SK-N-SH (cell line): ENCODE data around the gene DRGX. TPM values are rescaled to one million over a fixed set of nuclear protein-coding genes. Genes with fewer than 3 reads are reported as not detected.

Experiments used
- CTCF ChIA-PET: fragments of 300-600, 350-600 bp; formaldehyde crosslinking; extraction: SDS; loops from one replicate; lab custom pipeline; 2021; lab: Yijun Ruan, JAX
- POLR2A ChIA-PET: fragments of 350-600 bp; sonication (Branson Sonifier 250); formaldehyde crosslinking; extraction: SDS; loops from one replicate; lab custom pipeline; 2020; ENCODE audit warnings: antibody characterized with exemption, inconsistent platforms; lab: Yijun Ruan, JAX
- DNase-seq: peaks from one replicate; pipeline ENCODE4 v3.0.0; 2012
- H2AFZ ChIP-seq: fragments of 200-600 bp; sonication (generic); 2 replicates; pipeline ENCODE4 v1.8.1; 2016; ENCODE audit warnings: antibody characterized with exemption, mild to moderate bottlenecking, low read depth
- H3F3A ChIP-seq: fragments of 200-600 bp; sonication (generic); replicated peaks from 2 replicates; pipeline ENCODE3; 2016; ENCODE audit warnings: antibody characterized with exemption, mild to moderate bottlenecking; ENCODE audit not compliant: insufficient read depth
- H3K27ac ChIP-seq, 2 experiments: fragments of 200-500 bp in 1 of 2; fragments of 200-600 bp in 1 of 2; sonication (Bioruptor generic) in 1 of 2; sonication (generic), shearing (Covaris generic) in 1 of 2; 2 replicates each; pipeline versions ENCODE4 v1.5.1 to v1.6.1; 2014 to 2016; ENCODE audit warnings: low read depth in 2 of 2, inconsistent platforms in 1 of 2, low read length in 1 of 2, mild to moderate bottlenecking in 1 of 2, mixed read lengths in 1 of 2
- H3K27me3 ChIP-seq: fragments of 200-600 bp; sonication (generic), shearing (Covaris generic); 2 replicates; pipeline ENCODE4 v1.6.1; 2016; ENCODE audit warnings: mixed run types; ENCODE audit not compliant: insufficient read depth
- H3K36me3 ChIP-seq, 2 experiments: fragments of 200-500 bp in 1 of 2; fragments of 200-600 bp in 1 of 2; sonication (Bioruptor generic) in 1 of 2; sonication (generic) in 1 of 2; replicated peaks in 1 of 2; 2 replicates each; pipeline versions ENCODE3 to v1.5.1; 2014 to 2016; ENCODE audit warnings: low read length in 1 of 2, mild to moderate bottlenecking in 1 of 2; ENCODE audit not compliant: insufficient read depth in 2 of 2, control insufficient read depth in 1 of 2
- H3K4me1 ChIP-seq, 2 experiments: fragments of 200-500 bp in 1 of 2; fragments of 200-600 bp in 1 of 2; sonication (Bioruptor generic) in 1 of 2; sonication (generic), shearing (Covaris generic) in 1 of 2; 2 replicates each; pipeline versions ENCODE4 v1.5.1 to v1.6.1; 2014 to 2016; ENCODE audit warnings: low read depth in 1 of 2, low read length in 1 of 2, mixed run types in 1 of 2; ENCODE audit not compliant: insufficient read depth in 2 of 2, control insufficient read depth in 1 of 2
- H3K4me2 ChIP-seq: fragments of 200-600 bp; sonication (generic), shearing (Covaris generic); 2 replicates; pipeline ENCODE4 v1.6.1; 2017; ENCODE audit warnings: mixed run types
- H3K4me3 ChIP-seq, 2 experiments: fragments of 200-500 bp in 1 of 2; fragments of 200-600 bp in 1 of 2; sonication (Bioruptor generic) in 1 of 2; sonication (generic), shearing (Covaris generic) in 1 of 2; 2 replicates each; pipeline versions ENCODE4 v1.5.1 to v1.8.1; 2014 to 2016; ENCODE audit warnings: low read depth in 2 of 2, inconsistent platforms in 1 of 2, low read length in 1 of 2, mild to moderate bottlenecking in 1 of 2, mixed read lengths in 1 of 2, moderate library complexity in 1 of 2
- H3K79me2 ChIP-seq: fragments of 200-600 bp; sonication (generic); 2 replicates; pipeline ENCODE4 v1.8.1; 2017; ENCODE audit warnings: mild to moderate bottlenecking; ENCODE audit not compliant: insufficient read depth
- H3K9ac ChIP-seq: fragments of 200-600 bp; sonication (generic); 2 replicates; pipeline ENCODE4 v1.6.1; 2017; ENCODE audit warnings: mixed run types
- H3K9me2 ChIP-seq: fragments of 200-600 bp; sonication (generic); 2 replicates; pipeline ENCODE4 v1.6.1; 2017; ENCODE audit warnings: mixed run types
- H3K9me3 ChIP-seq: fragments of 200-600 bp; sonication (generic); 2 replicates; pipeline ENCODE4 v1.6.1; 2017; ENCODE audit warnings: mixed run types, mild to moderate bottlenecking, moderate library complexity
- H4K20me1 ChIP-seq: fragments of 200-600 bp; sonication (generic); 2 replicates; pipeline ENCODE4 v1.6.1; 2017; ENCODE audit warnings: mild to moderate bottlenecking, mixed run types; ENCODE audit not compliant: insufficient read depth
- CTCF ChIP-seq: fragments of 200-600 bp; sonication (generic); IDR thresholded peaks from 2 replicates; pipeline ENCODE4 v1.6.1; 2017; ENCODE audit warnings: antibody characterized with exemption, mild to moderate bottlenecking, moderate library complexity
- JUND ChIP-seq: IDR thresholded peaks from 2 replicates; pipeline ENCODE4 v1.4.0; 2012
- NRF1 ChIP-seq: IDR thresholded peaks from 2 replicates; pipeline ENCODE4 v1.6.1; 2012; ENCODE audit warnings: low read depth, mild to moderate bottlenecking, low read length
- PBX3 ChIP-seq: IDR thresholded peaks from 2 replicates; pipeline ENCODE4; 2012
- RAD21 ChIP-seq: IDR thresholded peaks from 2 replicates; pipeline ENCODE4 v1.6.1; 2012; ENCODE audit warnings: mild to moderate bottlenecking, low read length
- RCOR1 ChIP-seq: fragments of 150-350 bp; IDR thresholded peaks from 2 replicates; pipeline ENCODE4 v1.6.1; 2017; ENCODE audit warnings: antibody characterized with exemption, low read length
- RXRA ChIP-seq: IDR thresholded peaks from 2 replicates; pipeline ENCODE4 v1.4.0; 2012; ENCODE audit warnings: low read depth, mild to moderate bottlenecking, borderline replicate concordance
- SMC3 ChIP-seq: IDR thresholded peaks from 2 replicates; pipeline ENCODE4 v1.6.1; 2012; ENCODE audit warnings: low read depth, low read length, improper control_type of control experiment
- TEAD4 ChIP-seq: IDR thresholded peaks from 2 replicates; pipeline ENCODE4 v1.4.0; 2012; ENCODE audit warnings: mild to moderate bottlenecking, borderline replicate concordance; ENCODE audit not compliant: insufficient read depth
- ZBTB33 ChIP-seq: IDR thresholded peaks from 2 replicates; pipeline ENCODE4 v1.4.0; 2012; ENCODE audit warnings: low read depth, borderline replicate concordance
- WGBS: methylation state at CpG from one replicate; pipeline ENCODE4 v1.1.6; 2017; ENCODE audit warnings: low lambda C conversion rate; 5-methylcytosine and 5-hydroxymethylcytosine counted together
- polyA plus RNA-seq, 3 experiments: library from polyadenylated mRNA; depleted of rRNA; stranded (reverse); fragments of >200 nt; gene quantifications; 2 replicates each; pipeline ENCODE4 v1.2.3, GENCODE V29; 2012

DRGX gene
- polyA plus RNA-seq, 1 of the 3 experiments (the other 2 are of a cell fraction), result not detected

GRCh38 chr10:49366460-49366859, 29.4 kb downstream of the DRGX start (continued):
- TF ChIP-seq CTCF, result no peak

- H3K4me1 ChIP-seq, result peaks cover 0 to 14% of the 10 kb centered on the region in 2 experiments; a peak in 1 of 4 replicates
- TF ChIP-seq RCOR1, result no peak
- no peak for TF ChIP-seq RXRA
- no peak for TF ChIP-seq JUND
- TF ChIP-seq ZBTB33, result no peak
- TF ChIP-seq CTCF, result no peak
- no peak for TF ChIP-seq NRF1
- no peak for TF ChIP-seq TEAD4
- peak; percentile 64 for TF ChIP-seq RAD21
- no peak for TF ChIP-seq PBX3
- TF ChIP-seq SMC3, result peak; percentile 16; the same call in 1 of the 2 replicates
- TF ChIP-seq, all 33 proteins: peak for 2
- Histone ChIP-seq H3K79me2 (no peaks in the 10 kb centered on the region), H3K27me3 (no peaks in the 10 kb centered on the region), H3K27ac (no peak overlapping the region), H4K20me1 (no peaks in the 10 kb centered on the region), H3K9me2 (no peaks in the 10 kb centered on the region), H3K9me3 (no peaks in the 10 kb centered on the region), H3K4me3 (no peak overlapping the region), H3F3A (no peaks in the 10 kb centered on the region), H3K4me2 (no peak overlapping the region), H3K36me3 (no peaks in the 10 kb centered on the region), H2AFZ (no peak overlapping the region), H3K9ac (no peak overlapping the region)
- ChIA-PET POLR2A (no interaction called here), CTCF (interaction anchor here (0.7 to 2.3 kb wide), 4 partner anchors 9 to 482 kb away, joined by 3 to 6 read pairs (median 3); no protein-coding TSS in a partner anchor)
- WGBS, result 50% methylated on average over 7 of the region's 23 CpGs
- DNase-seq, result no peak
These were observed 30.0 kb downstream of the DRGX start for GRCh38 chr10:49365675-49366415.
